Uterus (tissue), 4 donors: ENCODE measurements around the gene NUP93. TPM values are rescaled to one million over a fixed set of nuclear protein-coding genes. Genes with fewer than 3 reads are reported as not detected.
A peak's percentile ranks its signal among the peaks of the same experiment; 100 is the strongest.

Experiments
- DNase-seq, 2 donors: peaks; one replicate each; pipeline ENCODE4 v3.0.0-alpha.2; 2019 to 2020
- H3K27ac ChIP-seq, 2 donors: fragments of 200-600 bp; sonication (generic); 1 replicate in 1 of 2; 2 replicates in 1 of 2; pipeline ENCODE4 v1.5.1; 2016 to 2018
- H3K27me3 ChIP-seq, 2 donors: fragments of 200-600 bp; sonication (generic); one replicate each; pipeline ENCODE4 v1.5.1; 2018 to 2019; ENCODE audit warnings: control low read depth in 1 of 2
- H3K36me3 ChIP-seq, 2 donors: fragments of 200-600 bp; sonication (generic); one replicate each; pipeline ENCODE4 v1.5.1; 2019; ENCODE audit warnings: control low read depth in 1 of 2
- H3K4me1 ChIP-seq, 2 donors: fragments of 200-600 bp; sonication (generic); one replicate each; pipeline ENCODE4 v1.5.1; 2018 to 2019; ENCODE audit warnings: control low read depth in 1 of 2
- H3K4me3 ChIP-seq, 2 donors: fragments of 200-600 bp; sonication (generic); 1 replicate in 1 of 2; 2 replicates in 1 of 2; pipeline ENCODE4 v1.5.1; 2018 to 2019; ENCODE audit warnings: mild to moderate bottlenecking in 1 of 2
- H3K9me3 ChIP-seq, 2 donors: fragments of 200-600 bp; sonication (generic); one replicate each; pipeline ENCODE4 v1.5.1; 2019; ENCODE audit warnings: control low read depth in 1 of 2
- CTCF ChIP-seq, 4 experiments: fragments of 200-600 bp in 2 of 4; fragments of 450-650 bp in 2 of 4; sonication (generic) in 2 of 4; IDR thresholded peaks; one replicate each; pipeline ENCODE4 v1.5.1; 2016 to 2019; ENCODE audit warnings: antibody characterized with exemption in 4 of 4, mild to moderate bottlenecking in 2 of 4, moderate library complexity in 1 of 4
- POLR2A ChIP-seq, 2 donors: fragments of 450-650 bp; IDR thresholded peaks; one replicate each; pipeline ENCODE4 v1.6.1; 2016; ENCODE audit warnings: antibody characterized with exemption in 2 of 2, mild to moderate bottlenecking in 1 of 2, moderate library complexity in 1 of 2
- intact Hi-C: fragments of 100-400 bp; cut with DNase I; formaldehyde crosslinking; loops from one replicate; pipeline ENCODE4 v1.15.1; 2023; ENCODE audit warnings: low total_unique reads
- total RNA-seq, 4 donors: library from RNA; depleted of rRNA in 3 of 4; stranded (reverse); fragments of >200 nt in 3 of 4; gene quantifications; one replicate each; pipeline versions ENCODE4 v1.1.0 to v1.2.4, GENCODE V29; 2014 to 2023
- donor health status: DM: yes; HTN: yes; CAD: no.

The NUP93 gene
- total RNA-seq, 4 donors from 2014 or later = 17.6 to 71.0 (median 34.5) TPM

GRCh38 chr16:56771558-56772279 lies 41.8 kb downstream of the NUP93 start:
- intact Hi-C loops = no loop called here
- TF ChIP-seq CTCF (IDR thresholded peaks at IDR 0.05) (no peak), POLR2A (IDR thresholded peaks at IDR 0.05) (no peak)
- Histone ChIP-seq H3K4me1 (peaks cover 0 to 5% of the 10 kb centered on the region in 2 donors), H3K27ac (peak overlapping the region; percentile 45 to 57), H3K36me3 (no peaks in the 10 kb centered on the region), H3K9me3 (no peaks in the 10 kb centered on the region), H3K27me3 (no peaks in the 10 kb centered on the region), H3K4me3 (no peak overlapping the region)
- DNase-seq = no peak

- no peaks in the 10 kb centered on the region for H3K27me3 ChIP-seq
- no peak overlapping the region for H3K4me3 ChIP-seq
- H3K36me3 ChIP-seq = no peaks in the 10 kb centered on the region
- DNase-seq = no peak
- TF ChIP-seq POLR2A (IDR thresholded peaks at IDR 0.05) (no peak), CTCF (IDR thresholded peaks at IDR 0.05) (no peak)
- H3K4me1 ChIP-seq = peaks cover 0 to 5% of the 10 kb centered on the region in 2 donors
- no peak overlapping the region for H3K27ac ChIP-seq
- no peaks in the 10 kb centered on the region for H3K9me3 ChIP-seq
- intact Hi-C loops = no loop called here
These were observed 43.6 kb downstream of the NUP93 start for GRCh38 chr16:56773532-56773931.

GRCh38 chr16:56774016-56774680 lies 44.2 kb downstream of the NUP93 start:
- intact Hi-C loops = no loop called here
- Histone ChIP-seq H3K27ac (no peak overlapping the region), H3K4me3 (no peak overlapping the region), H3K27me3 (no peaks in the 10 kb centered on the region), H3K36me3 (no peaks in the 10 kb centered on the region), H3K4me1 (peaks cover 0 to 5% of the 10 kb centered on the region in 2 donors), H3K9me3 (no peaks in the 10 kb centered on the region)
- no peak for DNase-seq
- TF ChIP-seq CTCF (IDR thresholded peaks at IDR 0.05) (no peak), POLR2A (IDR thresholded peaks at IDR 0.05) (no peak)

GRCh38 chr16:56775162-56775561 lies 45.2 kb downstream of the NUP93 start:
- no peak for TF ChIP-seq POLR2A (IDR thresholded peaks at IDR 0.05)
- no peak for TF ChIP-seq CTCF (IDR thresholded peaks at IDR 0.05)
- Histone ChIP-seq H3K4me1 (peaks cover 0 to 5% of the 10 kb centered on the region in 2 donors), H3K27me3 (no peaks in the 10 kb centered on the region), H3K9me3 (no peaks in the 10 kb centered on the region), H3K36me3 (no peaks in the 10 kb centered on the region), H3K27ac (no peak overlapping the region), H3K4me3 (no peak overlapping the region)
- DNase-seq = no peak
- intact Hi-C loops = no loop called here

- peaks cover 0 to 5% of the 10 kb centered on the region in 2 donors for H3K4me1 ChIP-seq
- no peak for TF ChIP-seq POLR2A (IDR thresholded peaks at IDR 0.05)
- TF ChIP-seq CTCF (IDR thresholded peaks at IDR 0.05) = no peak
- peak; percentile 20 to 24 for DNase-seq
- no peak overlapping the region for H3K4me3 ChIP-seq
- no peaks in the 10 kb centered on the region for H3K27me3 ChIP-seq
- intact Hi-C loops = no loop called here
- H3K36me3 ChIP-seq = no peaks in the 10 kb centered on the region
- no peaks in the 10 kb centered on the region for H3K9me3 ChIP-seq
- H3K27ac ChIP-seq = no peak overlapping the region
These were observed 46.6 kb downstream of the NUP93 start for GRCh38 chr16:56776562-56776961.
